ENCODE measurements around the gene PRKAG1.

PRKAG1 gene

GRCh38 chr12:48997719-48998496 is 20.7 kb downstream of the PRKAG1 start:
- H3K9ac ChIP-seq (ENCODE audit: low read length): no peak overlapping the region
- peaks cover 80% of the 10 kb centered on the region for H3K27me3 ChIP-seq (ENCODE audit: control insufficient read depth, insufficient read depth, low read length)

GRCh38 chr12:48996794-48997718 is 21.5 kb downstream of the PRKAG1 start:
- Histone ChIP-seq H3K27me3 (ENCODE audit: control insufficient read depth, insufficient read depth, low read length) (peaks cover 82% of the 10 kb centered on the region), H3K4me3 (ENCODE audit: low read depth, low read length) (peak overlapping the region; percentile 54), H3K27ac (ENCODE audit: low read depth, low read length) (no peak overlapping the region), H3K36me3 (ENCODE audit: control insufficient read depth, insufficient read depth, low read length) (peaks cover 6% of the 10 kb centered on the region; the same call in 1 of the 2 replicates), H3K9ac (ENCODE audit: low read length) (no peak overlapping the region), H3K4me1 (ENCODE audit: control insufficient read depth, insufficient read depth, low read length) (peaks cover 35% of the 10 kb centered on the region), H3K9me3 (ENCODE audit: control insufficient read depth, insufficient read depth, low read depth, low read length) (no peaks in the 10 kb centered on the region)

More at GRCh38 chr12:48997719-48998496, 20.7 kb downstream of the PRKAG1 start:
- Histone ChIP-seq H3K36me3 (ENCODE audit: control insufficient read depth, insufficient read depth, low read length) (peaks cover 14% of the 10 kb centered on the region; the same call in 1 of the 2 replicates), H3K9me3 (ENCODE audit: control insufficient read depth, insufficient read depth, low read depth, low read length) (no peaks in the 10 kb centered on the region), H3K4me1 (ENCODE audit: control insufficient read depth, insufficient read depth, low read length) (peaks cover 35% of the 10 kb centered on the region), H3K4me3 (ENCODE audit: low read depth, low read length) (peak overlapping the region; percentile 54), H3K27ac (ENCODE audit: low read depth, low read length) (no peak overlapping the region)

GRCh38 chr12:48995086-48995879 is 23.3 kb downstream of the PRKAG1 start:
- H3K36me3 ChIP-seq (ENCODE audit: control insufficient read depth, insufficient read depth, low read length): no peaks in the 10 kb centered on the region
- H3K9me3 ChIP-seq (ENCODE audit: control insufficient read depth, insufficient read depth, low read depth, low read length): no peaks in the 10 kb centered on the region
- H3K27me3 ChIP-seq (ENCODE audit: control insufficient read depth, insufficient read depth, low read length): peaks cover 77% of the 10 kb centered on the region
- peaks cover 41% of the 10 kb centered on the region for H3K4me1 ChIP-seq (ENCODE audit: control insufficient read depth, insufficient read depth, low read length)
- peak overlapping the region; percentile 41 for H3K4me3 ChIP-seq (ENCODE audit: low read depth, low read length)
- H3K27ac ChIP-seq (ENCODE audit: low read depth, low read length): no peak overlapping the region
- no peak overlapping the region for H3K9ac ChIP-seq (ENCODE audit: low read length)

GRCh38 chr12:48994224-48995085 is 24.1 kb downstream of the PRKAG1 start:
- Histone ChIP-seq H3K4me3 (ENCODE audit: low read depth, low read length) (peak overlapping the region; percentile 41), H3K4me1 (ENCODE audit: control insufficient read depth, insufficient read depth, low read length) (peaks cover 33% of the 10 kb centered on the region), H3K36me3 (ENCODE audit: control insufficient read depth, insufficient read depth, low read length) (no peaks in the 10 kb centered on the region), H3K27me3 (ENCODE audit: control insufficient read depth, insufficient read depth, low read length) (peaks cover 69% of the 10 kb centered on the region), H3K9ac (ENCODE audit: low read length) (no peak overlapping the region), H3K27ac (ENCODE audit: low read depth, low read length) (no peak overlapping the region), H3K9me3 (ENCODE audit: control insufficient read depth, insufficient read depth, low read depth, low read length) (no peaks in the 10 kb centered on the region)

GRCh38 chr12:48993787-48994186 is 24.8 kb downstream of the PRKAG1 start:
- Histone ChIP-seq H3K36me3 (ENCODE audit: control insufficient read depth, insufficient read depth, low read length) (no peaks in the 10 kb centered on the region), H3K9me3 (ENCODE audit: control insufficient read depth, insufficient read depth, low read depth, low read length) (no peaks in the 10 kb centered on the region), H3K9ac (ENCODE audit: low read length) (no peak overlapping the region), H3K4me3 (ENCODE audit: low read depth, low read length) (no peak overlapping the region), H3K27ac (ENCODE audit: low read depth, low read length) (no peak overlapping the region), H3K4me1 (ENCODE audit: control insufficient read depth, insufficient read depth, low read length) (peaks cover 31% of the 10 kb centered on the region), H3K27me3 (ENCODE audit: control insufficient read depth, insufficient read depth, low read length) (peaks cover 68% of the 10 kb centered on the region)

- no peak overlapping the region for H3K4me3 ChIP-seq (ENCODE audit: low read depth, low read length)
- no peaks in the 10 kb centered on the region for H3K36me3 ChIP-seq (ENCODE audit: control insufficient read depth, insufficient read depth, low read length)
- peaks cover 63% of the 10 kb centered on the region for H3K27me3 ChIP-seq (ENCODE audit: control insufficient read depth, insufficient read depth, low read length)
- peaks cover 22% of the 10 kb centered on the region for H3K4me1 ChIP-seq (ENCODE audit: control insufficient read depth, insufficient read depth, low read length)
- H3K9me3 ChIP-seq (ENCODE audit: control insufficient read depth, insufficient read depth, low read depth, low read length): no peaks in the 10 kb centered on the region
- H3K9ac ChIP-seq (ENCODE audit: low read length): no peak overlapping the region
- H3K27ac ChIP-seq (ENCODE audit: low read depth, low read length): no peak overlapping the region
Observed at GRCh38 chr12:48991247-48992050, 27.1 kb downstream of the PRKAG1 start.

GRCh38 chr12:48990552-48990951 is 28.0 kb downstream of the PRKAG1 start:
- H3K9me3 ChIP-seq (ENCODE audit: control insufficient read depth, insufficient read depth, low read depth, low read length): no peaks in the 10 kb centered on the region
- H3K27ac ChIP-seq (ENCODE audit: low read depth, low read length): no peak overlapping the region
- H3K27me3 ChIP-seq (ENCODE audit: control insufficient read depth, insufficient read depth, low read length): peaks cover 63% of the 10 kb centered on the region
- H3K36me3 ChIP-seq (ENCODE audit: control insufficient read depth, insufficient read depth, low read length): no peaks in the 10 kb centered on the region
- peaks cover 20% of the 10 kb centered on the region for H3K4me1 ChIP-seq (ENCODE audit: control insufficient read depth, insufficient read depth, low read length)
- no peak overlapping the region for H3K4me3 ChIP-seq (ENCODE audit: low read depth, low read length)
- H3K9ac ChIP-seq (ENCODE audit: low read length): no peak overlapping the region

GRCh38 chr12:48988030-48988649 is 30.4 kb downstream of the PRKAG1 start:
- no peaks in the 10 kb centered on the region for H3K9me3 ChIP-seq (ENCODE audit: control insufficient read depth, insufficient read depth, low read depth, low read length)
- H3K27ac ChIP-seq (ENCODE audit: low read depth, low read length): no peak overlapping the region
- peaks cover 7% of the 10 kb centered on the region; the same call in 1 of the 2 replicates for H3K4me1 ChIP-seq (ENCODE audit: control insufficient read depth, insufficient read depth, low read length)
- H3K27me3 ChIP-seq (ENCODE audit: control insufficient read depth, insufficient read depth, low read length): peaks cover 63% of the 10 kb centered on the region
- H3K9ac ChIP-seq (ENCODE audit: low read length): no peak overlapping the region
- H3K36me3 ChIP-seq (ENCODE audit: control insufficient read depth, insufficient read depth, low read length): no peaks in the 10 kb centered on the region
- H3K4me3 ChIP-seq (ENCODE audit: low read depth, low read length): no peak overlapping the region

GRCh38 chr12:48986720-48987291 is 31.8 kb downstream of the PRKAG1 start:
- no peak overlapping the region for H3K4me3 ChIP-seq (ENCODE audit: low read depth, low read length)
- no peak overlapping the region for H3K9ac ChIP-seq (ENCODE audit: low read length)
- H3K9me3 ChIP-seq (ENCODE audit: control insufficient read depth, insufficient read depth, low read depth, low read length): no peaks in the 10 kb centered on the region
- no peaks in the 10 kb centered on the region for H3K36me3 ChIP-seq (ENCODE audit: control insufficient read depth, insufficient read depth, low read length)
- H3K27me3 ChIP-seq (ENCODE audit: control insufficient read depth, insufficient read depth, low read length): peaks cover 72% of the 10 kb centered on the region
- peaks cover 7% of the 10 kb centered on the region; the same call in 1 of the 2 replicates for H3K4me1 ChIP-seq (ENCODE audit: control insufficient read depth, insufficient read depth, low read length)
- H3K27ac ChIP-seq (ENCODE audit: low read depth, low read length): no peak overlapping the region

Data from HUES6 (cell line).